DOHH2 (cell line): ENCODE data around the gene ESRRG.

ENCODE experiments used
- H3F3A ChIP-seq: fragments of 200-600 bp; sonication (generic), shearing (Covaris generic); 2 replicates; pipeline ENCODE4 v1.6.0; 2016; ENCODE audit warnings: antibody characterized with exemption, mild to moderate bottlenecking; ENCODE audit not compliant: control insufficient read depth, insufficient read depth
- H3K27ac ChIP-seq: fragments of 200-600 bp; sonication (generic); 2 replicates; pipeline ENCODE4 v1.5.1; 2014; ENCODE audit warnings: low read depth, mild to moderate bottlenecking, low read length, moderate library complexity
- H3K27me3 ChIP-seq: fragments of 200-600 bp; sonication (generic); 2 replicates; pipeline ENCODE4 v1.6.1; 2014; ENCODE audit warnings: mild to moderate bottlenecking, low read length, mixed read lengths; ENCODE audit not compliant: control insufficient read depth
- H3K36me3 ChIP-seq: fragments of 200-600 bp; sonication (generic); 2 replicates; pipeline ENCODE4 v1.6.1; 2014; ENCODE audit warnings: mild to moderate bottlenecking, low read length, moderate library complexity, mixed read lengths; ENCODE audit not compliant: control insufficient read depth
- H3K4me1 ChIP-seq: fragments of 200-600 bp; sonication (generic); 2 replicates; pipeline ENCODE4 v1.6.1; 2014; ENCODE audit warnings: mild to moderate bottlenecking, low read length, mixed read lengths; ENCODE audit not compliant: control insufficient read depth
- H3K4me2 ChIP-seq: fragments of 200-600 bp; sonication (generic); 2 replicates; pipeline ENCODE4 v1.6.0; 2014; ENCODE audit warnings: mild to moderate bottlenecking, low read length, moderate library complexity
- H3K4me3 ChIP-seq: fragments of 200-600 bp; sonication (generic); 2 replicates; pipeline ENCODE4 v1.5.1; 2014; ENCODE audit warnings: mild to moderate bottlenecking, low read length, mixed read lengths
- H3K79me2 ChIP-seq: fragments of 200-600 bp; sonication (generic); 2 replicates; pipeline ENCODE4 v1.6.1; 2014; ENCODE audit warnings: mild to moderate bottlenecking, low read length, mixed read lengths; ENCODE audit not compliant: control insufficient read depth
- H3K9me2 ChIP-seq: fragments of 200-600 bp; sonication (generic); replicated peaks from 2 replicates; pipeline ENCODE4 v1.6.1; 2014; ENCODE audit warnings: mild to moderate bottlenecking, low read length, mixed read lengths; ENCODE audit not compliant: control insufficient read depth
- H3K9me3 ChIP-seq: fragments of 200-600 bp; sonication (generic); 2 replicates; pipeline ENCODE4 v1.6.1; 2014; ENCODE audit warnings: antibody characterized with exemption, low read length, mixed read lengths; ENCODE audit not compliant: control insufficient read depth, insufficient read depth
- H4K20me1 ChIP-seq: fragments of 200-600 bp; sonication (generic); 2 replicates; pipeline ENCODE4 v1.6.0; 2014; ENCODE audit warnings: low read depth, mild to moderate bottlenecking, antibody characterized with exemption, low read length, moderate library complexity; ENCODE audit not compliant: control insufficient read depth, insufficient read depth
- EZH2phosphoT487 ChIP-seq: fragments of 200-600 bp; sonication (generic); IDR thresholded peaks from 2 replicates; pipeline ENCODE4 v1.6.1; 2017; ENCODE audit warnings: borderline replicate concordance, mild to moderate bottlenecking, antibody characterized with exemption, low read length, moderate library complexity, mixed read lengths
- TF ChIP-seq, protein P1 (sequence below): fragments of 200-600 bp; sonication (generic); IDR thresholded peaks from one replicate; pipeline ENCODE4 v1.5.1; 2014; ENCODE audit warnings: antibody characterized with exemption, mild to moderate bottlenecking, low read depth, low read length; ENCODE audit not compliant: poor library complexity, severe bottlenecking

Gene ESRRG

GRCh38 chr1:216500273-216500967 lies 222.8 kb downstream of the ESRRG start:
- TF ChIP-seq EZH2phosphoT487 = no peak
- TF ChIP-seq, protein P1, sequence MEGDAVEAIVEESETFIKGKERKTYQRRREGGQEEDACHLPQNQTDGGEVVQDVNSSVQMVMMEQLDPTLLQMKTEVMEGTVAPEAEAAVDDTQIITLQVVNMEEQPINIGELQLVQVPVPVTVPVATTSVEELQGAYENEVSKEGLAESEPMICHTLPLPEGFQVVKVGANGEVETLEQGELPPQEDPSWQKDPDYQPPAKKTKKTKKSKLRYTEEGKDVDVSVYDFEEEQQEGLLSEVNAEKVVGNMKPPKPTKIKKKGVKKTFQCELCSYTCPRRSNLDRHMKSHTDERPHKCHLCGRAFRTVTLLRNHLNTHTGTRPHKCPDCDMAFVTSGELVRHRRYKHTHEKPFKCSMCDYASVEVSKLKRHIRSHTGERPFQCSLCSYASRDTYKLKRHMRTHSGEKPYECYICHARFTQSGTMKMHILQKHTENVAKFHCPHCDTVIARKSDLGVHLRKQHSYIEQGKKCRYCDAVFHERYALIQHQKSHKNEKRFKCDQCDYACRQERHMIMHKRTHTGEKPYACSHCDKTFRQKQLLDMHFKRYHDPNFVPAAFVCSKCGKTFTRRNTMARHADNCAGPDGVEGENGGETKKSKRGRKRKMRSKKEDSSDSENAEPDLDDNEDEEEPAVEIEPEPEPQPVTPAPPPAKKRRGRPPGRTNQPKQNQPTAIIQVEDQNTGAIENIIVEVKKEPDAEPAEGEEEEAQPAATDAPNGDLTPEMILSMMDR = no peak
- Histone ChIP-seq H4K20me1 (no peaks in the 10 kb centered on the region), H3K4me2 (no peak overlapping the region), H3K36me3 (no peaks in the 10 kb centered on the region), H3K27ac (no peak overlapping the region), H3K27me3 (no peaks in the 10 kb centered on the region), H3K4me1 (no peaks in the 10 kb centered on the region), H3F3A (no peaks in the 10 kb centered on the region), H3K79me2 (no peaks in the 10 kb centered on the region), H3K9me3 (no peaks in the 10 kb centered on the region), H3K9me2 (no peaks in the 10 kb centered on the region), H3K4me3 (no peak overlapping the region)

DNA sequence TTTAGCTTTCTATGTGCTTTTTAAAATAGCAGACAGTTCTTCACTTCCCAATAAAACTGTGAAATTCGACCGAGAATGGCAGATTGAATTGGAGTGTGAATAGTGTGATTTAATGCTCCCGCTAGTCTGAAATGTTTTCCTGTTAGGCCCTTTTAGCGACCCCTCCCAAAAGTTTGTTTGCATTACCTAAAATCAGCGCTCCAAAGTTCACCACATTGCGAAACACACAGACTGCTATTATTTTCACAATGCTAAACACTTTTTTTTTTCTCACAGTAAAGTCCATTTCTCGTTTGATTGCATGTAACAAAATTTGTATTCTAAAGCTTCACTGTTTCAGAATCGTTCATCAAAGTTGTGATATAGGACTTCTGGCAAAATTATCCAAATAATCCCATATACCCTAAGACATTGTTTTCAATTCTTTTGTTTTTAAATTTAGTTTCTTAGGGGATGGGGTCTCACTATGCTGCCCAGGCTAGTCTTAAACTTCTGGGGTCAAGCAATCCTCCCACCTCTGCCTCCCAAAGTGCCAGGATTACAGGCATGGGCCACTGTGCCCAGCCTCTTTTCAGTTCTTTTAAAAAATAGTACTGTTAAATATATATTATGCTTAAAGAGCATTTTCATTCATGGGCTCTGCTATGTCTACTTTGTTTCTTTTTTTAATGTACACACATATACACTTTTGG lies 223.5 kb downstream of the ESRRG start:
- TF ChIP-seq, protein P1 = no peak
- no peak for TF ChIP-seq EZH2phosphoT487
- no peaks in the 10 kb centered on the region for H3K9me3 ChIP-seq
- H4K20me1 ChIP-seq = no peaks in the 10 kb centered on the region
- H3K79me2 ChIP-seq = no peaks in the 10 kb centered on the region
- no peak overlapping the region for H3K4me2 ChIP-seq
- H3F3A ChIP-seq = no peaks in the 10 kb centered on the region
- H3K4me1 ChIP-seq = no peaks in the 10 kb centered on the region
- no peak overlapping the region for H3K4me3 ChIP-seq
- H3K27ac ChIP-seq = no peak overlapping the region
- H3K9me2 ChIP-seq = no peaks in the 10 kb centered on the region
- no peaks in the 10 kb centered on the region for H3K27me3 ChIP-seq
- H3K36me3 ChIP-seq = no peaks in the 10 kb centered on the region

GRCh38 chr1:216498277-216498676 lies 225.0 kb downstream of the ESRRG start:
- no peaks in the 10 kb centered on the region for H3K9me3 ChIP-seq
- H3K4me3 ChIP-seq = no peak overlapping the region
- H3K4me2 ChIP-seq = no peak overlapping the region
- no peaks in the 10 kb centered on the region for H3K79me2 ChIP-seq
- H3F3A ChIP-seq = no peaks in the 10 kb centered on the region
- H3K9me2 ChIP-seq = no peaks in the 10 kb centered on the region
- TF ChIP-seq, protein P1 = no peak
- TF ChIP-seq EZH2phosphoT487 = no peak
- no peaks in the 10 kb centered on the region for H3K36me3 ChIP-seq
- no peaks in the 10 kb centered on the region for H3K27me3 ChIP-seq
- no peaks in the 10 kb centered on the region for H4K20me1 ChIP-seq
- H3K27ac ChIP-seq = no peak overlapping the region
- no peaks in the 10 kb centered on the region for H3K4me1 ChIP-seq
